CD14-positive monocyte (primary cell): ENCODE data around the gene BMPER. TPM values are rescaled to one million over a fixed set of nuclear protein-coding genes. Genes with fewer than 3 reads are reported as not detected.

Experiments used
- DNase-seq, 3 donors: peaks; one replicate each; pipeline ENCODE4 v3.0.0-alpha.2; 2011 to 2022
- H2AFZ ChIP-seq: 2 replicates; pipeline ENCODE4 v1.6.0; 2012; ENCODE audit warnings: mild to moderate bottlenecking, low read depth, low read length, inconsistent platforms; ENCODE audit not compliant: insufficient read depth, poor library complexity, severe bottlenecking
- H3K27ac ChIP-seq, 2 donors: 1 replicate in 1 of 2; 2 replicates in 1 of 2; pipeline ENCODE4 v1.5.1; 2012 to 2013; ENCODE audit warnings: low read length in 2 of 2, control low read depth in 1 of 2, inconsistent platforms in 1 of 2, low read depth in 1 of 2, mild to moderate bottlenecking in 1 of 2
- H3K27me3 ChIP-seq, 2 donors: one replicate each; pipeline versions ENCODE4 v1.6.0 to v1.6.1; 2011 to 2013; ENCODE audit warnings: low read length in 2 of 2; ENCODE audit not compliant: control insufficient read depth in 2 of 2, insufficient read depth in 2 of 2
- H3K36me3 ChIP-seq, 2 donors: replicated peaks in 1 of 2; 1 replicate in 1 of 2; 2 replicates in 1 of 2; pipeline versions ENCODE4 v1.5.1 to v1.6.1; 2012 to 2013; ENCODE audit warnings: low read length in 2 of 2, control low read depth in 1 of 2, inconsistent platforms in 1 of 2, mild to moderate bottlenecking in 1 of 2; ENCODE audit not compliant: insufficient read depth in 2 of 2, control insufficient read depth in 1 of 2
- H3K4me1 ChIP-seq, 2 donors: 1 replicate in 1 of 2; 2 replicates in 1 of 2; pipeline versions ENCODE4 v1.5.1 to v1.6.1; 2012 to 2013; ENCODE audit warnings: low read length in 2 of 2, control low read depth in 1 of 2, inconsistent platforms in 1 of 2, mild to moderate bottlenecking in 1 of 2, moderate library complexity in 1 of 2; ENCODE audit not compliant: insufficient read depth in 2 of 2, control insufficient read depth in 1 of 2
- H3K4me2 ChIP-seq: replicated peaks from 2 replicates; pipeline ENCODE3; 2012; ENCODE audit warnings: low read length, moderate library complexity, mild to moderate bottlenecking; ENCODE audit not compliant: poor library complexity, severe bottlenecking; ENCODE audit errors: extremely low read depth
- H3K4me3 ChIP-seq, 3 experiments: fragments of 200-600 bp in 1 of 3; sonication (generic) in 1 of 3; replicated peaks in 1 of 3; 1 replicate in 2 of 3; 2 replicates in 1 of 3; pipeline ENCODE4 v1.5.1; 2011 to 2013; ENCODE audit warnings: low read length in 3 of 3, mild to moderate bottlenecking in 3 of 3, control low read depth in 2 of 3, low read depth in 2 of 3, inconsistent platforms in 1 of 3, moderate library complexity in 1 of 3
- H3K79me2 ChIP-seq: 2 replicates; pipeline ENCODE4 v1.6.0; 2012; ENCODE audit warnings: mild to moderate bottlenecking, control low read depth, inconsistent platforms, low read length, moderate library complexity; ENCODE audit not compliant: insufficient read depth
- H3K9ac ChIP-seq: 2 replicates; pipeline ENCODE4 v1.6.0; 2017; ENCODE audit warnings: low read length, mild to moderate bottlenecking; ENCODE audit not compliant: insufficient read depth, poor library complexity, severe bottlenecking
- H3K9me3 ChIP-seq, 2 donors: replicated peaks in 1 of 2; 1 replicate in 1 of 2; 2 replicates in 1 of 2; pipeline versions ENCODE4 v1.5.1 to v1.6.1; 2012 to 2013; ENCODE audit warnings: low read length in 2 of 2, control low read depth in 1 of 2; ENCODE audit not compliant: control insufficient read depth in 1 of 2, insufficient read depth in 1 of 2
- H4K20me1 ChIP-seq: 2 replicates; pipeline ENCODE4 v1.6.0; 2012; ENCODE audit warnings: mild to moderate bottlenecking, low read length, control low read depth, moderate library complexity; ENCODE audit not compliant: insufficient read depth
- H3K27ac Mint-ChIP-seq, 7 donors: one replicate each; pipeline ENCODE4 v1.8.0; 2020; ENCODE audit warnings: mild to moderate bottlenecking in 7 of 7, mixed read lengths in 7 of 7, moderate library complexity in 6 of 7, inconsistent platforms in 2 of 7
- H3K27me3 Mint-ChIP-seq, 3 donors: one replicate each; pipeline ENCODE4 v1.8.0; 2021 to 2022; ENCODE audit warnings: low read depth in 3 of 3, mild to moderate bottlenecking in 3 of 3, mixed read lengths in 3 of 3, moderate library complexity in 3 of 3, inconsistent platforms in 1 of 3
- H3K36me3 Mint-ChIP-seq, 2 donors: one replicate each; pipeline ENCODE4 v1.8.0; 2020; ENCODE audit warnings: mixed read lengths in 2 of 2, inconsistent platforms in 1 of 2, mild to moderate bottlenecking in 1 of 2
- H3K4me1 Mint-ChIP-seq: one replicate; pipeline ENCODE4 v1.8.0; 2020; ENCODE audit warnings: mild to moderate bottlenecking, mixed read lengths
- H3K4me3 Mint-ChIP-seq, 2 donors: one replicate each; pipeline ENCODE4 v1.8.0; 2020; ENCODE audit warnings: mild to moderate bottlenecking in 2 of 2, mixed read lengths in 2 of 2, moderate library complexity in 1 of 2
- H3K9me3 Mint-ChIP-seq, 7 donors: one replicate each; pipeline ENCODE4 v1.8.0; 2020 to 2022; ENCODE audit warnings: mixed read lengths in 7 of 7, mild to moderate bottlenecking in 6 of 7, moderate library complexity in 6 of 7, inconsistent platforms in 2 of 7
- CTCF ChIP-seq: fragments of 200-600 bp; IDR thresholded peaks from one replicate; pipeline ENCODE4 v1.8.0; 2022; ENCODE audit warnings: antibody characterized with exemption, mild to moderate bottlenecking
- WGBS: methylation state at CpG from one replicate; pipeline ENCODE4 v1.1.5; 2013; ENCODE audit warnings: missing lambda C conversion rate; ENCODE audit not compliant: insufficient coverage; 5-methylcytosine and 5-hydroxymethylcytosine counted together
- intact Hi-C, 2 donors: fragments of 100-400 bp; cut with micrococcal nuclease; formaldehyde crosslinking; loops; one replicate each; pipeline versions ENCODE4 v1.15.0 to v1.15.1; 2023
- polyA plus RNA-seq, 3 donors: library from polyadenylated mRNA; depleted of rRNA in 1 of 3; unstranded in 2 of 3; stranded (reverse) in 1 of 3; fragments of 300-500 nt in 2 of 3; fragments of >200 nt in 1 of 3; fragmentation: Illumina TruSeq in 2 of 3; gene quantifications; 1 replicate in 2 of 3; 2 replicates in 1 of 3; pipeline ENCODE4 v1.2.3, GENCODE V29; 2012 to 2021

The BMPER gene
- polyA plus RNA-seq, 3 donors, result not detected

GRCh38 chr7:33904681-33905388, 504 bp upstream of the BMPER start:
- no peaks in the 10 kb centered on the region for H4K20me1 ChIP-seq
- H3K4me3 Mint-ChIP-seq, result peak overlapping the region; percentile 17 to 86
- H2AFZ ChIP-seq, result peak overlapping the region; percentile 40
- peaks cover 0 to 6% (median 1%) of the 10 kb centered on the region in 7 donors for H3K9me3 Mint-ChIP-seq
- no peak overlapping the region for H3K27ac Mint-ChIP-seq
- peaks cover 69 to 78% of the 10 kb centered on the region in 2 donors for H3K27me3 ChIP-seq
- DNase-seq, result no peak
- intact Hi-C loops, result no loop called here
- no peaks in the 10 kb centered on the region for H3K36me3 ChIP-seq
- H3K4me2 ChIP-seq, result peak overlapping the region; percentile 41
- H3K27me3 Mint-ChIP-seq, result peaks cover 63 to 79% (median 73%) of the 10 kb centered on the region in 3 donors
- H3K79me2 ChIP-seq, result no peaks in the 10 kb centered on the region
- under 1% methylated on average over 61 of the region's 65 CpGs for WGBS
- peaks cover 0 to 1% of the 10 kb centered on the region in 2 donors for H3K36me3 Mint-ChIP-seq
- peaks cover 8% of the 10 kb centered on the region for H3K4me1 Mint-ChIP-seq
- H3K9me3 ChIP-seq, result peaks cover 0 to 4% of the 10 kb centered on the region in 2 donors
- no peak overlapping the region for H3K27ac ChIP-seq
- no peak for TF ChIP-seq CTCF
- peaks cover 0 to 13% of the 10 kb centered on the region in 2 donors for H3K4me1 ChIP-seq
- peak overlapping the region in 1 of 3 experiments; percentile 26 for H3K4me3 ChIP-seq
- no peak overlapping the region for H3K9ac ChIP-seq

- TF ChIP-seq CTCF, result no peak
- peaks cover 61 to 76% of the 10 kb centered on the region in 2 donors for H3K27me3 ChIP-seq
- Mint-ChIP-seq H3K27me3 (peaks cover 59 to 70% (median 63%) of the 10 kb centered on the region in 3 donors), H3K4me1 (peaks cover 8% of the 10 kb centered on the region), H3K9me3 (peaks cover 0 to 6% (median 1%) of the 10 kb centered on the region in 7 donors), H3K4me3 (peak overlapping the region in 1 of 2 donors; percentile 36), H3K36me3 (peaks cover 0 to 1% of the 10 kb centered on the region in 2 donors), H3K27ac (no peak overlapping the region)
- H3K4me2 ChIP-seq, result no peak overlapping the region
- H3K4me1 ChIP-seq, result peaks cover 0 to 13% of the 10 kb centered on the region in 2 donors
- no peak for DNase-seq
- no peaks in the 10 kb centered on the region for H4K20me1 ChIP-seq
- no peak overlapping the region for H3K9ac ChIP-seq
- no peak overlapping the region for H3K27ac ChIP-seq
- intact Hi-C loops, result no loop called here
- no peaks in the 10 kb centered on the region for H3K36me3 ChIP-seq
- no peaks in the 10 kb centered on the region for H3K79me2 ChIP-seq
- peaks cover 0 to 4% of the 10 kb centered on the region in 2 donors for H3K9me3 ChIP-seq
- no peak overlapping the region for H2AFZ ChIP-seq
- no peak overlapping the region for H3K4me3 ChIP-seq
Measured at GRCh38 chr7:33906697-33907096, 1.4 kb downstream of the BMPER start.
